Cardiac muscle cell (in vitro differentiated cells and primary cell): Measurements from ENCODE around the gene CHRNA7. TPM values are rescaled to one million over a fixed set of nuclear protein-coding genes. Genes with fewer than 3 reads are reported as not detected.

Experiments
- DNase-seq, 2 donors: peaks; one replicate each; pipeline versions ENCODE4 v3.0.0 to v3.0.0-alpha.2; 2010 to 2017; ENCODE audit warnings: low read depth in 1 of 2, low spot score in 1 of 2
- H3K27ac ChIP-seq: fragments of 200-600 bp; sonication (generic); 2 replicates; pipeline ENCODE4 v1.5.1; 2016
- H3K27me3 ChIP-seq: fragments of 200-600 bp; sonication (generic); 2 replicates; pipeline ENCODE4 v1.6.0; 2016; ENCODE audit warnings: control low read depth
- H3K36me3 ChIP-seq: fragments of 200-600 bp; sonication (generic); 2 replicates; pipeline ENCODE4 v1.5.1; 2016; ENCODE audit warnings: control low read depth
- H3K4me1 ChIP-seq: fragments of 200-600 bp; sonication (generic); 2 replicates; pipeline ENCODE4 v1.8.1; 2017; ENCODE audit warnings: low read depth, mild to moderate bottlenecking, mixed run types
- H3K4me3 ChIP-seq: fragments of 200-600 bp; sonication (generic); 2 replicates; pipeline ENCODE4 v1.5.1; 2016; ENCODE audit warnings: mild to moderate bottlenecking
- H3K9me3 ChIP-seq: fragments of 200-600 bp; sonication (generic); 2 replicates; pipeline ENCODE4 v1.5.1; 2017; ENCODE audit warnings: low read depth, mild to moderate bottlenecking, control low read depth
- polyA plus RNA-seq: library from polyadenylated mRNA; unstranded; fragments of >200 nt; fragmentation: Nextera tagmentation; extraction: Ambion mirVana; gene quantifications from 2 replicates; pipeline ENCODE4 v1.2.1, GENCODE V29; 2016
- total RNA-seq: library from RNA; depleted of rRNA; stranded (reverse); fragments of >200 nt; gene quantifications from 2 replicates; pipeline ENCODE4 v1.2.3, GENCODE V29; 2016
- TF ChIP-seq, protein P1 (sequence below): IDR thresholded peaks from 2 replicates; pipeline ENCODE4 v1.5.1; 2012; ENCODE audit warnings: low read depth, mild to moderate bottlenecking, low read length

The CHRNA7 gene
- total and polyA plus RNA-seq, 2 experiments from 2014 or later = 4.1 to 7.7 TPM

DNA sequence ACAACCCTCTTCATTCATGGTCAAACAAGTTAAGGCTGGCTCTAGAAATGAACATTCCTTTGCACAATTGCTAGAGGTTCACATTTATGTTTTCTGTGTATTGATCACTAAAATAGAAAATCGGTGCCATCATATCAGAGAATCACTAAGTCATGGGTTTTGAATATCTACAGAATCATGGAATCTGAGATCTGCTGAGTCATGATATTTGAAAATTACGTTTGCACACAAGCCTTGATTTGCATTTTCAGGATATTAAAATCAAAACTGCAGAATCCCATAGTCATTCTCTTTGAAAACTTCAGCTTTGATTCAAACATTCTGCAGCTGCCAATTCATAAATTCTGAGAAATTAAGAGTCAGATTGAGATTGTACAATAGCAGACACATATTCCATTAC is 26.1 kb upstream of the CHRNA7 start:
- DNase-seq = no peak
- Histone ChIP-seq H3K4me3 (no peak overlapping the region), H3K27ac (no peak overlapping the region), H3K9me3 (no peaks in the 10 kb centered on the region), H3K36me3 (no peaks in the 10 kb centered on the region), H3K27me3 (no peaks in the 10 kb centered on the region), H3K4me1 (no peaks in the 10 kb centered on the region)
- TF ChIP-seq, protein P1, sequence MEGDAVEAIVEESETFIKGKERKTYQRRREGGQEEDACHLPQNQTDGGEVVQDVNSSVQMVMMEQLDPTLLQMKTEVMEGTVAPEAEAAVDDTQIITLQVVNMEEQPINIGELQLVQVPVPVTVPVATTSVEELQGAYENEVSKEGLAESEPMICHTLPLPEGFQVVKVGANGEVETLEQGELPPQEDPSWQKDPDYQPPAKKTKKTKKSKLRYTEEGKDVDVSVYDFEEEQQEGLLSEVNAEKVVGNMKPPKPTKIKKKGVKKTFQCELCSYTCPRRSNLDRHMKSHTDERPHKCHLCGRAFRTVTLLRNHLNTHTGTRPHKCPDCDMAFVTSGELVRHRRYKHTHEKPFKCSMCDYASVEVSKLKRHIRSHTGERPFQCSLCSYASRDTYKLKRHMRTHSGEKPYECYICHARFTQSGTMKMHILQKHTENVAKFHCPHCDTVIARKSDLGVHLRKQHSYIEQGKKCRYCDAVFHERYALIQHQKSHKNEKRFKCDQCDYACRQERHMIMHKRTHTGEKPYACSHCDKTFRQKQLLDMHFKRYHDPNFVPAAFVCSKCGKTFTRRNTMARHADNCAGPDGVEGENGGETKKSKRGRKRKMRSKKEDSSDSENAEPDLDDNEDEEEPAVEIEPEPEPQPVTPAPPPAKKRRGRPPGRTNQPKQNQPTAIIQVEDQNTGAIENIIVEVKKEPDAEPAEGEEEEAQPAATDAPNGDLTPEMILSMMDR = no peak

DNA sequence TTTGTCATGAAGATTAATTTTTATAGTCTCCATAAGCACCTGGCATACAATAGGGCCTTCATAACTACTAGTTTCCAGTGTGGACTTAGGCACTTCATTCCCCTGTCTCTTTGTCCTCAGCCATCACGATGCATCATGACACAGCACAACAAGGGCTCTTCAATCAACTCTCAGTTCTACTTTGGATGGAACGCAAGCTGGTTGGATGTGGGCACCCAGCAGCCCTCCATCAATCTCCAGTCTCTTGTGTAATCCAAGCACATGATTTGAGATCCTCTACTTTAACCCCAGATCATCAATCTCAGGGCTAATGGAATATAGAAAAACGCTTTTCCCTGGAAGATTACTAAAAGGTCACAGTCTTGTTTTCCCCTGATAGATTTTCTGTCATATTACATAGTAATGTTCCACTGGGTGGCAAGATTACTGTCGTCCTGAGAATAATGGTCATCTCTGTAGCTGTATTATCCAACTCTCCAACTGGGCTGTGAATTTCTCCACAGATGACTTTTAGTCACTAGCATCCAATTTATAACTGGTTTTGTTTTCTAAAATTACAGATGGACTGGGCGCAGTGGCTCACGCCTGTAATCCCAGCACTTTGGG is 22.9 kb upstream of the CHRNA7 start:
- no peak for DNase-seq
- TF ChIP-seq, protein P1 = no peak
- no peaks in the 10 kb centered on the region for H3K9me3 ChIP-seq
- H3K4me1 ChIP-seq = no peaks in the 10 kb centered on the region
- H3K27me3 ChIP-seq = no peaks in the 10 kb centered on the region
- H3K4me3 ChIP-seq = no peak overlapping the region
- no peak overlapping the region for H3K27ac ChIP-seq
- H3K36me3 ChIP-seq = no peaks in the 10 kb centered on the region

DNA sequence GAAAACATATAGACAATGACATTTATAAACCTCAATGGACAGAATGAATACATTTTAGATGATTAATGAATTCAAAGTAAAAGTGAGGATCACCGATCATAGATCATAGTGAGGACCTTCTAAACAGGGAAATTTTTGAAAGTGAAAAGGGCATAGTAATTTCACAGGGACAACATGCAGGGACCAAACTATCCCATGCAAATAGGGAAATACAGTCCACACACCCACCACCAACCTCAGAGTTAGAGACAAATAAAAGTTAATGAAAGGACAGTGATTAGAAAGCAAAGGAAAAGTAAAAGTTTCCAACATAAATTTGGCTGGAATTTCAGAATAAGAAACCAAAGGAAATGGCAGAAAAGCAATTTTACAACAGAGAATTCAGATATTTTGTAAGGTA is 15.4 kb upstream of the CHRNA7 start:
- Histone ChIP-seq H3K27ac (no peak overlapping the region), H3K4me3 (no peak overlapping the region), H3K27me3 (no peaks in the 10 kb centered on the region), H3K4me1 (peaks cover 4% of the 10 kb centered on the region), H3K9me3 (no peaks in the 10 kb centered on the region), H3K36me3 (no peaks in the 10 kb centered on the region)
- DNase-seq = no peak
- TF ChIP-seq, protein P1 = no peak

DNA sequence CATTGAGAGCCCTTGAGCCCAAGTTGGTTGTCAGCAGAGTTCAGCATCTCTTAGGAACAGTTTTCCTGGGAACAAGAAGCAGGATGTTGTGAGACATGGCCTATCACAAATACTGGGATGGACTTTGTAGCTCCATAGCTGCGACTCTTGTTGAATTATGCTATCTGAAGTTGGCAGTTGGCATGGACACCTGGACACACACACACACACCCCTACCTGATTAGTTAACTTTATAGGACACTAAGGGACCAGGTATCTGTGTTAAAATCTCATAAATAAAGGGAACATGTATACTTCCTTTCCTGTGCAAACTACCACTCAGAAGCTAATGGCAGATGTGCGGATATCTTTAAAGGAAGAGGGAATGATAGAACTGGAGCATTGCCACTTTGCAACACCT is 10.2 kb upstream of the CHRNA7 start:
- TF ChIP-seq, protein P1 = no peak
- no peak overlapping the region for H3K4me3 ChIP-seq
- DNase-seq = no peak
- H3K9me3 ChIP-seq = no peaks in the 10 kb centered on the region
- no peaks in the 10 kb centered on the region for H3K27me3 ChIP-seq
- H3K4me1 ChIP-seq = peaks cover 13% of the 10 kb centered on the region
- no peak overlapping the region for H3K27ac ChIP-seq
- H3K36me3 ChIP-seq = no peaks in the 10 kb centered on the region

DNA sequence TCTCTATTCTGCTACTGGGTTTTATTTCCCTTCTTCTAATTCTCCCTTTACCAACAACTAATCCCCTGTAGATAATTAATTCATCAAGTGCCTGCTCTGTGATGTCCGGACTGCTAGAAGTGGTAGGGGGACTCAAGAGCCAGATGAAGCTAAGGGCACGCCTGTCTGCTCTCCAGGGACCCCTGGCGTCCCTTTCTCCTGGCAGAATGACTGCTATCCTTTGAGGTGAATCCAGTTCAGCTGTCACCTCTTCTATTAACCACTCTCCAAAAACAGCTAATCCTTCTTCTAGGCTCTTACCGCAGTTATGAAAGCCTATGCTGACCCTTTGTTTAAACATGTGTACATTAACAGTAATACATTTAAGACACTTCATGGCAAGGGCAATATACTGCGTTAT is 1.4 kb upstream of the CHRNA7 start:
- Histone ChIP-seq H3K9me3 (no peaks in the 10 kb centered on the region), H3K27me3 (peaks cover 20% of the 10 kb centered on the region), H3K4me3 (peak overlapping the region; percentile 82), H3K36me3 (no peaks in the 10 kb centered on the region), H3K4me1 (peaks cover 2% of the 10 kb centered on the region), H3K27ac (no peak overlapping the region)
- DNase-seq = peak in 1 of 2 donors; percentile 50
- TF ChIP-seq, protein P1 = no peak
